Measurements from ENCODE around the gene ARHGAP44.
"Not testable (repeated sequence)": the region's sequence is repeated elsewhere in the genome, so short reads cannot be mapped to it uniquely, and the experiment has no call there.

The ARHGAP44 gene

GRCh38 chr17:12967962-12968361 lies 178.7 kb downstream of the ARHGAP44 start:
- DNase-seq, result no peak

- no peak for DNase-seq
Observed at GRCh38 chr17:12973496-12974004, 184.3 kb downstream of the ARHGAP44 start.

- no peak for DNase-seq
Observed at GRCh38 chr17:12974005-12974531, 184.8 kb downstream of the ARHGAP44 start.

GRCh38 chr17:12977008-12977751 lies 187.9 kb downstream of the ARHGAP44 start:
- no peak for DNase-seq

- DNase-seq, result not testable (repeated sequence)
Observed at GRCh38 chr17:12978787-12979186, 189.5 kb downstream of the ARHGAP44 start.

GRCh38 chr17:12979246-12979645 lies 189.9 kb downstream of the ARHGAP44 start:
- no peak for DNase-seq

- DNase-seq, result no peak
Observed at GRCh38 chr17:12979826-12980500, 190.7 kb downstream of the ARHGAP44 start.

- DNase-seq, result peak; percentile 14 to 39
Observed at GRCh38 chr17:12982224-12982623, 192.9 kb downstream of the ARHGAP44 start.

- no peak for DNase-seq
Observed at GRCh38 chr17:12983991-12984884, 194.9 kb downstream of the ARHGAP44 start.

- no peak for DNase-seq
Observed at GRCh38 chr17:12985431-12986293, 196.4 kb downstream of the ARHGAP44 start.

- DNase-seq, result no peak
Observed at GRCh38 chr17:12987120-12987519, 197.8 kb downstream of the ARHGAP44 start.

GRCh38 chr17:12990041-12990808 lies 200.9 kb downstream of the ARHGAP44 start:
- DNase-seq, result no peak

- DNase-seq, result no peak
Observed at GRCh38 chr17:12990926-12991325, 201.6 kb downstream of the ARHGAP44 start.

GRCh38 chr17:12992676-12993075 lies 203.4 kb downstream of the ARHGAP44 start:
- no peak for DNase-seq

GRCh38 chr17:12993631-12994030 lies 204.3 kb downstream of the ARHGAP44 start:
- no peak for DNase-seq

- no peak for DNase-seq
Observed at GRCh38 chr17:12994341-12995074, 205.2 kb downstream of the ARHGAP44 start.

- DNase-seq, result no peak
Observed at GRCh38 chr17:12995106-12995895, 206.0 kb downstream of the ARHGAP44 start.

- no peak for DNase-seq
Observed at GRCh38 chr17:12995896-12996295, 206.6 kb downstream of the ARHGAP44 start.

- no peak for DNase-seq
Observed at GRCh38 chr17:12996357-12996756, 207.1 kb downstream of the ARHGAP44 start.
